Middle frontal gyrus (tissue), 1 donor: ENCODE data around the gene CARHSP1.
"Not testable (repeated sequence)": the region's sequence is repeated elsewhere in the genome, so short reads cannot be mapped to it uniquely, and the experiment has no call there.

ENCODE experiments used
- DNase-seq: peaks from one replicate; pipeline ENCODE4 v3.0.0-alpha.2; 2015; ENCODE audit warnings: low spot score; ENCODE audit errors: extremely low spot score

The CARHSP1 gene

DNA sequence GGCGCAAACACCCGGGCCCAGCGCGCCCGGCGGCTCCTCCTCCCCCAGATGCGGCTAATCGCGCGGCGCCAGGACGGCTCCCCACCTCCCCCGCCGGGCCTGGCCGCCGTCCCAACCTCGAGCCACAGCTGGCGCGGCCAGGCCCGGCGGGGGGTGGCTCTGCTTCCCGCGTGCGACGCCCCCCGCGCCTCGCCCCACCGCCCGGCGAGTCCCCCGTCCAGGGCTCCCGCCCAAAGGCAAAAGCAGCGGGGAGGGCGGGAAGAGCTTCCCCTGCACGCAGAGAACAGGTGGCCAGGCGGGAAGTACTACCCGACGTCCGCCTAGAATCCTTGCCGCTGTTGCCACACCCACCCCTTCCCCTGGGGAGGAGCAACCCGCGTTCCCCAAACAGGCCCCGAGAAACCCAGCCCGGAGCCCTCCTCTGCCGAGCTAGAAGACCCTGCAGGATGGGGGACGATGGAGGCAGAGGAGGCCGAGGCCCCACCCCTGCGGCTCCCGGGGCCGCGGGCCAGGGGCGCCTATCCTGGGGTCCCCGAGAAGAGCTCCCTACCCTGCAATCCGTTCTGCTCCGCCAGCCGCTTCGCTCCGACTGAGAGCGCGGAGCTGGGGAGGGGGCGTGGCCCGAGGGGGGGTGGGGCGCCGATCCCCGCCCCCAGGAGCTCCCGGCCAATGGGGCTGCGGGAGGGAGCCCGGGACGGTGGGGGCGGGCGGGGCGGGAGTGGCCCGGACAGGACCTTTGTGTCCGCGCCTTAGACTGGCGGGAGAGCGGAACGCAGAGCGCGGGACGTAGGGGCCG is at the start of gene CARHSP1:
Gene CARHSP1 (minus strand): TSS at position 591 of the 796 bp plus-strand sequence. CDS start 9,678 bp downstream, outside the sequence.
- peak; percentile 52 for DNase-seq

DNA sequence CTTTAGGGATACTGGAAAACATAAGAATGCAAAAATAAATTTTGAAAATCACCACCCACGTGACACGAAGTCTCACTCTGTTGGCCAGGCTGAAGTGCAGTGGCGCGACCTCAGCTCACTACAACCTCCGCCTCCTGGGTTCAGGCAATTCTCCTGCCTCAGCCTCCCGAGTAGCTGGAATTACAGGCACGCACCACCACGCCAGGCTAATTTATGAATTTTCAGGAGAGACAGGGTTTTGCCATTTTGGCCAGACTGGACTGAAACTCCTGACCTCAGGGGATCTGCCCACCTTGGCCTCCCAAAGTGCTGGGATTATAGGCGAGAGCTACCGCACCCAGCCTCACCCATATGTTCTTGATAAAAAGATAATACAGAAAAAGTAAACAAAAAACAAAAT is 48.5 kb upstream of the CARHSP1 start:
- not testable (repeated sequence) for DNase-seq

DNA sequence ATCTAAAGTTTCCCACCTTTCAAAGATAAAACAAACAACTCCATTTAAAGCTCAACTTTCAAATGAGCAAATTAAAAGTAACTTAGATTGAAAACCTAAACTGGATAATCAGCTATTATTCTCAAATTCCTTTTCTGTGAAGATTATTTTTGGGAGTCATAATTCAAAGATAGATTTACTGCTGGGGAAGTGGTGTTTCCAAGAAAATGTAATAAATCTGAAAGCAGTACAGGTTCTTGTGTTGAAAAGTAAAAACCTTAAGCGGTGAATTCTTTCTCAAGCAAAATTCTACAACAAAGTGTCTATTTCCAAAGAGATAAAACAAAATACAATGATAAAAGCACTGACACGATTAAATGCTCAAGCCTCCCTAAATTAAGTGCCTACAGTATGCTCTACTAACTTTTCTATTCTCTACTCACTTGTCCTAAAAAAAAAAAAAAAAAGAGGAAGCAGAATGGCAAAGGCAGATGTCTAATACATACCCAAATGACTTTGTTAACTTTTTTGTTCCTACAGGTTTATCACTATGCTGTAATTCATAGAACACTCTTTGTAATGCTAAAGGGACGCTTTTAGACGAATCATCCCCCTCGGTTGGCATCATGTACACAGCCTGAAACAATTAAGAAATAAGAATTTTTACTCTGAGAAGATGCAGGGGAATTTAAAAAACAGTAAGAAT is 47.9 kb upstream of the CARHSP1 start:
- DNase-seq, result no peak

DNA sequence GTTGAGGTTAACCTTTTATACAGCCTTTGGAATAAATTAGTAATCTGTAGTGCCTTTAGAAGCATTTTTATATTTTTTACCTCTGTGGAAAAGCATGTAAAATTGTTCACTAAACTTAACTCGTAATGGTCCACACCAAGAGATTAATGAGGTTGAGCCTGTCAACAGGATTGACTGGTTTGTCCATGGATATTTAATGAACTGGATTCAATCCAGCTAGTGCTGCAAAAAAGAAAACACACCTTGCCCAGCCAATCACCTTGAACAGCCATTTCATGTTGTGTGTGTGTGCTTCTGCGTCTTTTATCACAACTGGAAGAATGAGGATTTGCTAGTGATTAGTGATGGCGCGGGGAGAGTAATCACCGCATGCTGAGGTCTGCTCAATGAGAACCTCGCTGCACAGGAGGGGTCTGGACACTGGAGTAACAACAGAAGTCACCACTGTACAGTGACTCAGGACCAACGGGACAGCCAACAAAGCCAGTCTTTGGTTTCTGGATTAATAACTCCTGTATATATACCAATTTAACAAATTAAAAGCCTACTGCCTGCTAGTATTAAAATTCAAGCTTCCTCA is 47.0 kb upstream of the CARHSP1 start:
- no peak for DNase-seq

DNA sequence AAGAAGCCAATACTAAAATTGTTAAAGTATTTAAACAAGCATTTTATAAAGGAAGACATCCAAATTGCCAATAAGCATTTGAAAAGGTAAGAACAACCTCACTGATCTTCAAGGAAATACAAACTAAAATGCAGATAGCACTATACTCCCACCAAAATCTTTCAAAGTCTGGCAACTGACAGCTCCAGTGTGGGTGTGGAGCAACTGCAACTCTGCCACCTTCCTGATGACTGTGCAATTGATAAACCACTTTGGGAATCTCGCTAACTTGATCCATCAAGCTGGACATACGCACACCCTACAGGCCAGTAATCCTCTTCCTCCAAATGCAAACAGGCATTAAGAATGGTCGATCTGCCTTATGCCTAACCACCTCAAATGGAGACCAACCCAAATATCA is 45.3 kb upstream of the CARHSP1 start:
- no peak for DNase-seq

DNA sequence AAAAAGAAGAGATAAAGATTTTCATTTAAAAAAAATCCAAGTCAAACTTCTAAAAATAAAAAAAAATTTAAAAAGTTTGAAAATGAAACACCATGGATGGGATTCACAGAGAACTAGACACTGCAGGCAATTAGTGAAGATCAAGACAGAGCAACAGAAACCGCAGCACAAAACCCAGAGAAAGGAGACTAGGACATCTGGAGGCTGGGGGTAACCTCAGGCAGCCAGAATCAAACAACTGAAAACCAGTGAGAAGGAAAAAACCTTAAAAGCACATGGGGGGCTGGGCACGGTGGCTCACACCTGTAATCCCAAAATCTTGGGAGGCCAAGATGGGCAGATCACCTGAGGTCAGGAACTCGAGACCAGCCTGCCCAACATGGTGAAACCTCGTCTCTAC is 44.0 kb upstream of the CARHSP1 start:
- DNase-seq, result no peak

DNA sequence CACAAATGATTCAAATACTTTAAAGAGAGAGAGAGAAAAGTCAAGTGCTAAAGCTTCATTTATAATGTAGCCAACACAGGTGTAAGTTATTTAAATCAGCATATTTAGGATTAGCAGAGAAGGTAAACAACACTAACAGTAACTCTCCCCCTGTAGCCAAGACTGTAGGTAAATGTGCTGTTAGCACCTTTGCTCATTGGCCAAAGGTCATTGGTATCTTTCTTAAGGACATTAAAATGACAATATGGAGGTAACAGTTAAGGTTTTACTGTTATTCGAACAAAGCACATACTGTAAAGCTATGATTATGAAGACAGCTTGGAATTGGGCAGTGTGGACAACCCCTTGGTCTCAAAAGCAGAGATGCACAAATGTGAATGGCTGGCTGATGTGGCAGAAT is 42.0 kb upstream of the CARHSP1 start:
- DNase-seq, result no peak

DNA sequence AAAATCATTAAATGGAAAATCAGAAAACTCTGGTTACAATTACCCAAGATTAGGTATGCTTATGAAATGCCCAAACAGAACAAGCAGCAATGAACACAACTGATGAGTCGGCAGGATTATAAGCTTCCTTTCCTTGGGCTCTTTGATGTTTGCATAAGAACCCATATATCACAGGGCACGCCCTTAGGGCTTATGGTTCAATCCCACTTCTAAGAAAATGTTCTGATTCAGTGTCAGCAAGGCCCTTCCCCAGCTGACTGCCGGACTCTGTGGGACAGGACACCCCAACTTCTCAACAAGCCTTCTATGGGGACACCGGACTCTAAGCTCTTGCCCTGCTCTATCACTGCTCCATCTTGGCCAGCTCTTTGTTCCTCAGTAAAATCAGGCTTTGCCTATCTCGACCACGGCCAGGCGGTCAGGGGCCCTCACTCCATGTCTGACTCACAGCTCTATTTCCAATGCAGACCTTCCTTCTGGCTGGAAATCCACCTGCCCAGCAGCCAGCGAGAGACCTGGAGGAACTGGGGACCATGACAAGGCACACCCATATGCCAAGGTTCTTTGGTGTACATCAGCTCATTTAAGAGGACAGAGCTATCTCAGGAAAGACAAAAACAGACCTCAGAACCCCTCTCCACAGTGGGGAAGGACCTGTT is 40.1 kb upstream of the CARHSP1 start:
- DNase-seq, result no peak

DNA sequence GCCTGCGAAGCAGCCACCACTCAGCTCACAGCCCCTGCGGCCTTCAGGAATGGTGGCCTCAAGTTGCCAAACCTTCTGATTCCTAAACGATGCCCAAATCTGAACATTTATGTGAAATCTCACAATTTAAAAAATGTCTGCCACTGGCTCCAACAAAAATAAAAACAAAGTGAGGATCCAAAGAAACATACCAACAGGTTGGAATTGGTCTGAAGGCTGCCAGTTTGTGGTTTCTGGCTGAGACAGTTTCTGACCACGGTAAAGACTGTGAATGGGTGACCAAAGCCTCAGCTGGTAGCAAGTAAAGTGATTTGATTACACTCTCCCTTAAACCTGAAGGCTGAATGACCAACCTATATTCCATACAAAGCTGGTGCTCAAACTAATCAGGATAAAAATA is 38.3 kb upstream of the CARHSP1 start:
- DNase-seq, result no peak

DNA sequence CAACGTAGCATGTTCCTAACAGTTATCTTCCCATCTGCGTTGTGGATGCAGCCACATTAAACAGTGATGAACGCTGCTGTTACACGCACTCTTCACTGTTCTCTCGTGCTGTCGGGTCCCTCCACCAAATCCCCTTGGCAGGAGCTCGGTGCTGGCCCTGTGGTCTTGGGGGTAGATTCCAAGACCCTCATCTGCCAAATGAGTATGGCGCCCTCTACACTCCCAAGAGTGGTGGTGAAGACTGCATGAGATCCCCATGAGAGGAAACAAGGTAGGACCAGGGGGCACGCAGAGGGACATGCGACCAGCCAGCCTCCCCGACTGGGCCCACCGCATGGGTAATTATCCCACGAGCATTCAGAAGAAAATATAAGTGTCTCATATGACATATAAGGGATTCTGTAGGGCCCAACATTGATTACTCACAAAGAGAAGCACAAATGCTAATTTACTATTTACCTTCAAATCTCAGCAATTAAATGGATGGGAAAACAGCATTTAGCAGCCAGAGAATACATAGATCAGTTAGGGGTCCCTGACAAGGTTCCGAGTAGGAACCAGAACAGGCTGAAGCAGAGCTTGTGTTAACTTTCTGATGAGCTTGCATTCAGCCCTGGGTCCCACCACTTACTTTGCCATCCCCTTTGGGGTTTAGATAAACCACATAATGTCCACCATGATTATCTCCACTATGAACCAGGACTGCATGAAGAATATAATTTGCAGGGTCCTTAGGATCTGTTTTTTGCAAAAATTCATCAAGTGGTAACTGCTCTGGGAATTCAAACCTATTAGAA is 37.2 kb upstream of the CARHSP1 start:
- DNase-seq, result no peak

DNA sequence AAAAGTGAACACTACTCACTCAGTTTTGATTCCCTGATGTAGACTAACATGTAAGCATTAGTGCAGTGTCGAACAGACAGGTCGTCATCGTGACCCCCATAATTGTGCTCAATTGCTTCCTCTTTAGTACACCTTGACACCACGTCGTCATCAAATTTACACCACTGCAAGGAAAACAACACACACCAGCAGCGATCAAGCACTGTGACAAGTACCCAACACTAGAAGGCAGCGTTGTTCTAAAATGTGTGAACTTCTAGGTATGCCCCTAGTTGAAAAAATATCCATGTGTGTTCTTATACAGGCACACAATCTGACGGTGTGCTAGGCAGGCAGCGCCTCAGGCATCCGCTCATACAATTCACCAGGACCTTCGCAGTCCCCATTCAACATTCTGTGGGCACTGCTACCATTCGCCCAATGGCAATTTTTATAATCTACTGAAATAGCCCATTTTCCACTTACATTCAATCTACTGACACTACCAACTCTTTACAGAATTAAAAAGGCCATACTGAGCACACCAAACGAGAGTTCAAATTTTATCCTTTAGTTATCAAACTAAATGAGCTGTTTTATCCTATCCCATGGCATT is 36.5 kb upstream of the CARHSP1 start:
- DNase-seq, result no peak

DNA sequence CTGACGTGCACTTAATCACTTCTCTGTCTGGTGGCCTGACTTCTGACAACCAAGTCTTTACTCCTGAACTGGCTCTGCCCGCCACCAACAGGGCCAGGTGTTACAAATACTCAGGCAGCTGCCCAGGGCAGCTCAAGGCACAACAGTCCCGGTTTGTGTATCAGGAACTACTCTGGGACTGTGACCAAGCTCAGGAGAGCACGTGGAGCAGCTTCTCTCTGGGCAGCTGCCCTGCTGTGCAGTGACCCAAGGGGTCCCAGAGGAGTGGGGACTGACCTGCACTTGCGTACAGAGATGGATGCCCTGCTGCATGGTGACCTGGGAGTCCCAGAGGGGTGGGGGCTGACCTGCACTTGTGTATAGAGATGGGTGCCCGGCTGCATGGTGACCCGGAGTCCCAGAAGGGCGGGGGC is 35.2 kb upstream of the CARHSP1 start:
- no peak for DNase-seq

DNA sequence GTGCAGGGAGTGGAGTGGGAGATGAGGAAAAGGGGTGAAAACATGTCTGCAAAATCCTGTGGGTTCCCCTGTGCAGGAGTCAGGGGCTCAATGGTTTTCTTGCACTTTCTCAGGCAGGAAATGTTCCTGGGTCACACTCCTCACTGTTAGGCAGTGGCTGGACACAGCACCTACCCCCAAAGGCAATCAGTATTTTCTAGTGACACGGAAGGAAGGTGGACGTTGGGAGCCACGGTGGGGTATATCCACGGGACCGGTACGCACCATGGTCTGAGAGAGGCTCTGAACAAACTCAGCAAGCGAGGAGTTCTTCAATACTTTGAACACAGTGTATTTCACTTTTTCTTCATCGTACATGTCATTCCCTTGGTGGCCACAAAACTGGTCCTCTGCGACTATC is 34.2 kb upstream of the CARHSP1 start:
- no peak for DNase-seq

DNA sequence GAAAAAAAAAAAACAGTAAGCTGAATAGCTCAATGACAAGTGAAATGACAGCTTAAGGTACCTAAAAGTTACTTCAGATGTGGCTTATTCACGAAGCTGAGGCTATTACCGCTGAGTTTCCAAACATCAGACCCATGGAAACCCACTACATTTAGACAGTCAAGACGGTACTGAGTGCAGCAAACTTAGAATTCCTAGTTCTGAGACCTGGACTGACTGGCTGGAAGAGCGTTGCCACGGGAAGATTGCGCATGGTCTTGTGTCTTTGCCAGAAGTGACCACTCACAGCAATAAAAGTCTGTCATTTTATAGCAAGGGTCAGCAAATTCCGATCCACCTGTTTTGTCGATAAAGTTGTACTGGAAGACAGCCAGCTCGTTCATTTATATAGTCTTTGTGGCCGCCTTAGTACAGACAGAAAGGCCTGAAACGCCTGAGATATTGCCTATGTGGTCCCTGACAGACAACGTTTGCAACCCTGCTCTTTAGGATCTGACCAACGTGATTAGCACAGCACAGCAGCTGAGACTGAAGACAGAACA is 32.6 kb upstream of the CARHSP1 start:
- no peak for DNase-seq

DNA sequence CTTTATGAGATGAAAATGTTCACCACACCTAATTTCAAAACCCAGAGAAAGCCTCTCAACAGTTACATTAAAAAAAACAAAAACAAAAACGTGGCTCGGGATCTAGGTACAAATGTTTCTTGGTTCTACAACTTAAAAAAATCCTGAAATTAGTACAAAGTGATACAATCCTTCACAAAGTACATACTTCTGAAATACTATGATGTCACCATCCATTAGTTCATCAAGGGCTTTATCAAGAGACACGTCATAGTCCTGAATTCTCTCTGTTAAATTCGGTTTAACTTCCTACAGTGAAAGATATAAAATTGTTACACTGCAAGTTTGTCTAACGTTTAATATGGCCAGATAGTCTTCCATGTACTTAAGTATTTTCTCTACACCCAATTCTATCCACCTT is 31.5 kb upstream of the CARHSP1 start:
- DNase-seq, result no peak

DNA sequence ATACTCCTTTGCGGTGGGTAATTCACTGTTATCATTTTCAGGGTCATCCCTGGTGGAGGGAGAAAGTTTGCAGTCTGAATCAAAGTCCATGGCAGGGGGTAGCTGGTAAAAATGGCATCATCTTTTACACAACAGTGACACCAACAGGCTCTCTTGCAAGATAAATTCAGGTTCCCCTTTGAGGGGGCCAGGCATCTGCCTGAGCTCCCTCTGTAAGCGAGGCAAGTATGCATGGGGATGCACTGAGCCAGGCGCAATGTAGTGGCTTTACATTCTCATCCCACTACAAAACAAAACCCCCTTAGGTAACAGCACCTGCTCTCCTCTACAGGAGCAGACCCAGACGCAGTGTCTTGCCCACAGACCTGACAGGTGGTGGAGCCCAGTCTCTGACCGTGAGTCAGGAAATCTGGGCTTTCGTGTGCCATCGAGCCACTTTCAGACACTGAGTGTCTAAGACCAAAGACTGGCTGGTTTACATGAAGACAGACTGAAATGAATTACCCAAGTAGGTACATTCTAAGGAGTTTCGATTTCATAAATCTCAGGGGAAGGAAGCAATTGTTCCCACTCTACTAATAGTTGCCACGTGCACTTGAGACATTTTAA is 31.0 kb upstream of the CARHSP1 start:
- DNase-seq, result no peak

DNA sequence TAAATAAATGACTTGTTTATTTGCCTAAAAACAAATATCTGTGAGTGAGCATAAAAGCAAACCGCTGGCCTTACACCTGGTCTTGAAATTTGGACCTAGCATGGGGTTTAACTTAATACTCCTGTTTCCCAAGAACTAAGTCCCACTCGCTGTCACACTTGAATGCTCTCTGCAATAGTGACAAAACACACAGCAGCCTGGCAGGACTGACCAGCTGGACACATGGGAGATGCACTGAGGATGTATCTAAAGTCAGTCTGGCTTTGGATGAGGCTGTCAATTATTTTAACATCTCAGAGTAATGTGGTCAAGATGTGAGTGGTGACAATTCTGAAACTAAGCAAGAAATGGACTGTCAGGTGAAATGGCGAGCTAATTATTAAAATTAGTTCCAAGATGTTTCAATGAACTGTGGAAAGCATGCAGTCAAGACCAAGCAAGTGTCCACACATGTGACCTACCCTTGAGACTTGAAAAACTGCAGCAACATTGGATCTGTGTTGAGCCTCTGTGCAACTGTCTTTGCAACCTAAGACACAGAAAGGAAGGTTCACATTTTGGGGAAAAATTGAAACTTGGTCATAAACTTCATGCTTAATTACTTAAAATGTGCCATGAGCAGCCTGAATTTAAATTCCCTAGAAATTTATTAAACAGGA is 30.0 kb upstream of the CARHSP1 start:
- DNase-seq, result no peak

DNA sequence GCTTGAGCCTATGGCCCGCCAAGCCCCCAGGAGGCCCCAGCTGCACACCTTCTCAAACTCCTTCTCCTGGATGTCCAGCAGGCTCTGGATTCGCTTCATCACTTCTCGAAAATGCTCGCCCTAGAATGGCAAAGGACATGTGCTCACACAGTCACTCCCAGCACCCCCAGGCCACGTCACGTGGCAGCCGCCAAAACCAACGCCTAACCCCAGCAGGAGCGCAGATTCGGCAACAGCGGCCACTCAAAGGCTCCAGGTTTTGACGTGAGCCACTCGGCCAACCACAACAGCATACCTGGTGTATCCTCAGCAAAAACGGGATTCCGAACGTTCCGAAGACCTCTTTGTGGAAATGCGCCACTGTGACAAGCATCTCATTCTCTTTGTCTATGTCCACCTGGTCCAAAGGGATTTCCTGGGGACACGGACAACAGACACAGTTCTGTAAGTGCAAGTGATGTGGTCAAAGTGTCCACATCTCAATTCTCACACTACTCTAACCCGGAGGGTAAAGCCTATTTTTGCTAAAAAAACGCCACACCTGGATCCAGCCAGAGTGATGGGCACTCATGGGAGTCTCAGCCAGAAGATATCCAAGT is 26.0 kb upstream of the CARHSP1 start:
- no peak for DNase-seq
